ENCODE data around the gene EFEMP2.
A peak's percentile ranks its signal among the peaks of the same experiment; 100 is the strongest.

EFEMP2 gene

GRCh38 chr11:65884716-65885092, 12.1 kb upstream of the EFEMP2 start:
- FAIRE-seq: no peak

GRCh38 chr11:65883786-65884715, 11.5 kb upstream of the EFEMP2 start:
- FAIRE-seq: no peak

GRCh38 chr11:65883058-65883761, 10.6 kb upstream of the EFEMP2 start:
- FAIRE-seq: no peak

- no peak for FAIRE-seq
Measured at GRCh38 chr11:65882120-65883057, 9.8 kb upstream of the EFEMP2 start.

GRCh38 chr11:65880844-65881421, 8.3 kb upstream of the EFEMP2 start:
- FAIRE-seq: no peak

- no peak for FAIRE-seq
Measured at GRCh38 chr11:65880027-65880426, 7.4 kb upstream of the EFEMP2 start.

- no peak for FAIRE-seq
Measured at GRCh38 chr11:65879617-65880016, 7.0 kb upstream of the EFEMP2 start, which contains the start of gene CTSW. CTSW (plus strand) TSS chr11:65879837; CDS start chr11:65879855, 18 bp downstream.

GRCh38 chr11:65873318-65874156, 937 bp upstream of the EFEMP2 start:
- FAIRE-seq: peak; percentile 90

GRCh38 chr11:65871811-65872548, 620 bp downstream of the EFEMP2 start:
- FAIRE-seq: no peak

GRCh38 chr11:65870706-65871681, 1.6 kb downstream of the EFEMP2 start:
- no peak for FAIRE-seq

- FAIRE-seq: no peak
Measured at GRCh38 chr11:65870307-65870658, 2.3 kb downstream of the EFEMP2 start.

- no peak for FAIRE-seq
Measured at GRCh38 chr11:65869643-65870306, 2.8 kb downstream of the EFEMP2 start.

- FAIRE-seq: no peak
Measured at GRCh38 chr11:65868907-65869306, 3.7 kb downstream of the EFEMP2 start.

- no peak for FAIRE-seq
Measured at GRCh38 chr11:65868076-65868667, 4.4 kb downstream of the EFEMP2 start.

- no peak for FAIRE-seq
Measured at GRCh38 chr11:65867284-65868071, 5.1 kb downstream of the EFEMP2 start.

- FAIRE-seq: no peak
Measured at GRCh38 chr11:65866509-65867283, 5.9 kb downstream of the EFEMP2 start.

All from A204.1 (cell line).